Progenitor cell of endocrine pancreas (in vitro differentiated cells): ENCODE data around the gene RFXAP. TPM values are rescaled to one million over a fixed set of nuclear protein-coding genes. Genes with fewer than 3 reads are reported as not detected.

Experiments used
- DNase-seq: peaks from one replicate; pipeline ENCODE4 v3.0.0; 2021; ENCODE audit warnings: low spot score; ENCODE audit not compliant: unreplicated experiment
- H3K27ac Mint-ChIP-seq: 2 replicates; pipeline ENCODE4 v1.8.0; 2021; ENCODE audit warnings: mild to moderate bottlenecking, moderate library complexity, mixed read lengths
- H3K27me3 Mint-ChIP-seq: 2 replicates; pipeline ENCODE4 v1.8.0; 2021; ENCODE audit warnings: mixed read lengths
- H3K36me3 Mint-ChIP-seq: 2 replicates; pipeline ENCODE4 v1.8.0; 2022; ENCODE audit warnings: mixed read lengths; ENCODE audit not compliant: insufficient read depth
- H3K4me1 Mint-ChIP-seq: 2 replicates; pipeline ENCODE4 v1.8.0; 2021; ENCODE audit warnings: low read depth, mixed read lengths
- H3K4me3 Mint-ChIP-seq: 2 replicates; pipeline ENCODE4 v1.8.0; 2021; ENCODE audit warnings: low read depth, mild to moderate bottlenecking, moderate library complexity, mixed read lengths
- H3K9me3 Mint-ChIP-seq: 2 replicates; pipeline ENCODE4 v1.8.0; 2021; ENCODE audit warnings: low read depth, mixed read lengths
- long read RNA-seq: library from polyadenylated mRNA; unstranded; transcript quantifications from one replicate; pipeline ENCODE4 v2.0.0, GENCODE V29; 2020
- total RNA-seq: library from RNA; stranded (reverse); gene quantifications from 2 replicates; pipeline ENCODE4 v1.2.1, GENCODE V29; 2021
- TF ChIP-seq, protein P1 (sequence below): fragments of 200-600 bp; sonication (generic); IDR thresholded peaks from one replicate; pipeline ENCODE4 v1.5.0; 2021; ENCODE audit warnings: antibody characterized with exemption, mild to moderate bottlenecking; ENCODE audit not compliant: unreplicated experiment

Gene RFXAP, protein sequence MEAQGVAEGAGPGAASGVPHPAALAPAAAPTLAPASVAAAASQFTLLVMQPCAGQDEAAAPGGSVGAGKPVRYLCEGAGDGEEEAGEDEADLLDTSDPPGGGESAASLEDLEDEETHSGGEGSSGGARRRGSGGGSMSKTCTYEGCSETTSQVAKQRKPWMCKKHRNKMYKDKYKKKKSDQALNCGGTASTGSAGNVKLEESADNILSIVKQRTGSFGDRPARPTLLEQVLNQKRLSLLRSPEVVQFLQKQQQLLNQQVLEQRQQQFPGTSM
- total RNA-seq = 11.7 and 13.3 TPM in 2 replicates
- long read RNA-seq, partial matches to known transcripts = 0 of 2 reads
- long read RNA-seq, other reads (novel, unspliced or antisense) = 2 of 2 reads

GRCh38 chr13:36818804-36819738 lies at the start of gene RFXAP:
RFXAP (plus strand) TSS chr13:36819222; CDS start chr13:36819358, 136 bp downstream.
- peak; percentile 97 for DNase-seq
- no peaks in the 10 kb centered on the region for H3K9me3 Mint-ChIP-seq
- peak within 1 kb of the TSS; percentile 91 for H3K4me3 Mint-ChIP-seq
- H3K27ac Mint-ChIP-seq = peak within 1 kb of the TSS; percentile 95
- TF ChIP-seq, protein P1, sequence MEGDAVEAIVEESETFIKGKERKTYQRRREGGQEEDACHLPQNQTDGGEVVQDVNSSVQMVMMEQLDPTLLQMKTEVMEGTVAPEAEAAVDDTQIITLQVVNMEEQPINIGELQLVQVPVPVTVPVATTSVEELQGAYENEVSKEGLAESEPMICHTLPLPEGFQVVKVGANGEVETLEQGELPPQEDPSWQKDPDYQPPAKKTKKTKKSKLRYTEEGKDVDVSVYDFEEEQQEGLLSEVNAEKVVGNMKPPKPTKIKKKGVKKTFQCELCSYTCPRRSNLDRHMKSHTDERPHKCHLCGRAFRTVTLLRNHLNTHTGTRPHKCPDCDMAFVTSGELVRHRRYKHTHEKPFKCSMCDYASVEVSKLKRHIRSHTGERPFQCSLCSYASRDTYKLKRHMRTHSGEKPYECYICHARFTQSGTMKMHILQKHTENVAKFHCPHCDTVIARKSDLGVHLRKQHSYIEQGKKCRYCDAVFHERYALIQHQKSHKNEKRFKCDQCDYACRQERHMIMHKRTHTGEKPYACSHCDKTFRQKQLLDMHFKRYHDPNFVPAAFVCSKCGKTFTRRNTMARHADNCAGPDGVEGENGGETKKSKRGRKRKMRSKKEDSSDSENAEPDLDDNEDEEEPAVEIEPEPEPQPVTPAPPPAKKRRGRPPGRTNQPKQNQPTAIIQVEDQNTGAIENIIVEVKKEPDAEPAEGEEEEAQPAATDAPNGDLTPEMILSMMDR = no peak
- H3K4me1 Mint-ChIP-seq = peaks cover 22% of the 10 kb centered on the region
- no peaks in the 10 kb centered on the region for H3K36me3 Mint-ChIP-seq
- H3K27me3 Mint-ChIP-seq = no peaks in the 10 kb centered on the region

- Mint-ChIP-seq H3K27ac (no peak overlapping the region), H3K4me3 (no peak overlapping the region), H3K4me1 (peaks cover 3% of the 10 kb centered on the region), H3K9me3 (peaks cover 10% of the 10 kb centered on the region), H3K27me3 (peaks cover 4% of the 10 kb centered on the region), H3K36me3 (no peaks in the 10 kb centered on the region)
- no peak for DNase-seq
- TF ChIP-seq, protein P1 = no peak
Observed at GRCh38 chr13:36769545-36769944, 49.5 kb upstream of the RFXAP start.

DNA sequence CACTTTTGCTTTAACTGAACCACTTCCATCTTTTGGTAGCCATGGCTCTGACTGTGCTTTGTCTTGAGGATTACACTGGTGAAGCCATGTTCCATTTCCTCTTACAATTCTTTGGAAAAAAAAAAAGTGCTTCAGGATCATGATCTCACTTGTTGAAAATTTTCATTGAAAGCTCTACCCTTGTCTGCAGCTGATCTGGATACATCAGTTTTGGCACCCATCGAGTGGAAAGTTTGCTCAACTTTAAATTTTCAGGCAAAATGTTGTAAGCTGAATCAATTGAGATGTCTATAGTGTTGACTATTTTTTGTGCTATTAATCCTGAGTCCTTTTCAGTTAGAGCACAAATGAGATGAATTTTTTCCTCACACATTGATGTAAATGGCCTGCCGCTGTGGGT lies 48.3 kb upstream of the RFXAP start:
- H3K36me3 Mint-ChIP-seq = no peaks in the 10 kb centered on the region
- H3K27me3 Mint-ChIP-seq = peaks cover 9% of the 10 kb centered on the region
- no peak for DNase-seq
- no peak overlapping the region for H3K4me3 Mint-ChIP-seq
- peaks cover 3% of the 10 kb centered on the region for H3K4me1 Mint-ChIP-seq
- no peak overlapping the region for H3K27ac Mint-ChIP-seq
- peaks cover 10% of the 10 kb centered on the region for H3K9me3 Mint-ChIP-seq
- TF ChIP-seq, protein P1 = no peak

DNA sequence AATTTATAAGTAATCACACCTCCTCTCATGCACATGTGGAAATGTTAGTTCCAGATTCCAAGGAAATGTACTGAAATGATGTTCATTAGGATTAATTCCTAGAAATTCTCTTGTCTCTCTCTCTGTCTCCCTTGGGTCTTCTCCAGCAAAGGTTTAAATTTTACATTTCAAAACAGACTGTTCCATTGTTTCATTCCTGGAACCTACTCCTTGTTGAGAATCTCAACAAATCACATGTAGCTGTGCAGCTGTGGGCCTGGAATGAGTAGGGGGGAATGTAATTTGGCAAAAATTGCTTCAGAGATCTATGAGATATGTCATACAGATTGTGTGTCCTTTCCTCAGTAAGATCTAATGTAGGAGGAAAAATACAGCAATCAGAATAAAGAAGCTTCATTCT lies 46.2 kb upstream of the RFXAP start:
- TF ChIP-seq, protein P1 = no peak
- H3K36me3 Mint-ChIP-seq = no peaks in the 10 kb centered on the region
- no peak overlapping the region for H3K27ac Mint-ChIP-seq
- no peak for DNase-seq
- H3K4me3 Mint-ChIP-seq = no peak overlapping the region
- peaks cover 3% of the 10 kb centered on the region for H3K4me1 Mint-ChIP-seq
- no peaks in the 10 kb centered on the region for H3K9me3 Mint-ChIP-seq
- H3K27me3 Mint-ChIP-seq = peaks cover 20% of the 10 kb centered on the region

DNA sequence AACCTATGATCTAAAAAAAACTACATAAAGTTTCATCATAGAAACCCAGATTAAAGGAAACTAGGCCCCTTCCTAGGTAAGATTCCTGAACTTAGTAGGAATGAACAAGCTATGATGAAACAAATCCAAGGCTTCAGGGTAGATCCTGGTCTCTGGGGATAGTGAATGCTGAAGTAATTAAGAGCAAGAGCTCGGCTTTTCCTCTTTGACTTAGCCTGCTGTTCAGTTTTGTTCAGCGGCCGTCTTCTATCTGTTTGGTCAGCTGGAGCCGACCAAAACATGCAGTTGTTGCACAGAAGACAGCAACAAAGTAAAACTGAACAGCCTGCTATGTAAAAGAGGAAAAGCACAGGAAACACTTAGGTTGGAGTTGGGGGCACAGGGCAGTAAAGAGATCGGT lies 44.1 kb upstream of the RFXAP start:
- Mint-ChIP-seq H3K4me1 (peaks cover 9% of the 10 kb centered on the region), H3K4me3 (no peak overlapping the region), H3K27ac (no peak overlapping the region), H3K27me3 (peaks cover 27% of the 10 kb centered on the region), H3K36me3 (no peaks in the 10 kb centered on the region), H3K9me3 (no peaks in the 10 kb centered on the region)
- TF ChIP-seq, protein P1 = no peak
- DNase-seq = no peak
